AG10803 (cell line): ENCODE measurements around the gene DGCR2.
"Not testable (repeated sequence)": the region's sequence is repeated elsewhere in the genome, so short reads cannot be mapped to it uniquely, and the experiment has no call there.

ENCODE experiments used
- DNase-seq: peaks from one replicate; pipeline ENCODE4 v3.0.0; 2010; ENCODE audit warnings: low read depth
- H3K4me3 ChIP-seq: 2 replicates; pipeline ENCODE4 v1.5.1; 2011; ENCODE audit warnings: mild to moderate bottlenecking, low read length, control low read depth
- TF ChIP-seq, protein P1 (sequence below): conservative IDR thresholded peaks from 2 replicates; pipeline ENCODE4 v1.5.1; 2011; ENCODE audit warnings: mild to moderate bottlenecking, low read length, control low read depth, inconsistent platforms

DGCR2 gene

GRCh38 chr22:19166421-19166820, 44.2 kb upstream of the DGCR2 start:
- TF ChIP-seq, protein P1, sequence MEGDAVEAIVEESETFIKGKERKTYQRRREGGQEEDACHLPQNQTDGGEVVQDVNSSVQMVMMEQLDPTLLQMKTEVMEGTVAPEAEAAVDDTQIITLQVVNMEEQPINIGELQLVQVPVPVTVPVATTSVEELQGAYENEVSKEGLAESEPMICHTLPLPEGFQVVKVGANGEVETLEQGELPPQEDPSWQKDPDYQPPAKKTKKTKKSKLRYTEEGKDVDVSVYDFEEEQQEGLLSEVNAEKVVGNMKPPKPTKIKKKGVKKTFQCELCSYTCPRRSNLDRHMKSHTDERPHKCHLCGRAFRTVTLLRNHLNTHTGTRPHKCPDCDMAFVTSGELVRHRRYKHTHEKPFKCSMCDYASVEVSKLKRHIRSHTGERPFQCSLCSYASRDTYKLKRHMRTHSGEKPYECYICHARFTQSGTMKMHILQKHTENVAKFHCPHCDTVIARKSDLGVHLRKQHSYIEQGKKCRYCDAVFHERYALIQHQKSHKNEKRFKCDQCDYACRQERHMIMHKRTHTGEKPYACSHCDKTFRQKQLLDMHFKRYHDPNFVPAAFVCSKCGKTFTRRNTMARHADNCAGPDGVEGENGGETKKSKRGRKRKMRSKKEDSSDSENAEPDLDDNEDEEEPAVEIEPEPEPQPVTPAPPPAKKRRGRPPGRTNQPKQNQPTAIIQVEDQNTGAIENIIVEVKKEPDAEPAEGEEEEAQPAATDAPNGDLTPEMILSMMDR, result no peak
- no peak overlapping the region for H3K4me3 ChIP-seq
- no peak for DNase-seq

DNA sequence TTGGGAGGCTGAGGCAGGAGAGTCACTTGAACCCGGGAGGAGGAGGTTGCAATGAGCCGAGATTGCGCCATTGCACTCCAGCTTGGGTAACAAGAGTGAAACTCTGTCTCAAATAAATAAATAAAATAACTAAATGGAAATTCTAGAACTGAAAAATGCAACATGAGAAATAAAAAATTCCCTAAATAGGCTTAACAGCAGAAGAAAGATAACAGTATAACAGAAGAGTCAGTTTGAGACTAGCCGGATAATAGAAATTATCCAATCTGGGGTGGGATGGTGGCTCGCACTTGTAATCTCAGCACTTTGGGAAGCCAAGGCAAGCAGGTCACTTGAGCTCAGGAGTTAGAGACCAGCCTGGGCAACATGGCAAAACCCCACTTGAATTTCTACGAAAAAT, 42.2 kb upstream of the DGCR2 start:
- DNase-seq, result no peak
- TF ChIP-seq, protein P1, result no peak

DNA sequence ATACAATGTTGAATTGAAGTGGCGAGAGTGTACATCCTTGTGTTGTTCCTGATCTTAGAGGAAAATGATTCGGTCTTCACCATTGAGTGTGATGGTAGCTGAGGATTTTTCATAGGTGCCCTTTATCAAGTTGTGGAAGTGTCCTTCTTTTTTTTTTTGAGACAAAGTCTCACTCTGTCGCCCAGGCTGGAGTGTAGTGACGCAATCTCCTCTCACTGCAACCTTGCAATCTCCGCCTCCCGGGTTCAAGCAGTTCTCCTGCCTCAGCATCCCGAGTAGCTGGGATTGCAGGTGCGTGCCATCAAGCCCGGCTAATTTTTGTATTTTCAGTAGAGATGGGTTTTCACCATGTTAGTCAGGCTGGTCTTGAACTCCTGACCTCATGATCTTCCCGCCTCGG, 36.4 kb upstream of the DGCR2 start:
- not testable (repeated sequence) for DNase-seq, H3K4me3 ChIP-seq

More for the DNA sequence above, 42.2 kb upstream of the DGCR2 start:
- no peak overlapping the region for H3K4me3 ChIP-seq

DNA sequence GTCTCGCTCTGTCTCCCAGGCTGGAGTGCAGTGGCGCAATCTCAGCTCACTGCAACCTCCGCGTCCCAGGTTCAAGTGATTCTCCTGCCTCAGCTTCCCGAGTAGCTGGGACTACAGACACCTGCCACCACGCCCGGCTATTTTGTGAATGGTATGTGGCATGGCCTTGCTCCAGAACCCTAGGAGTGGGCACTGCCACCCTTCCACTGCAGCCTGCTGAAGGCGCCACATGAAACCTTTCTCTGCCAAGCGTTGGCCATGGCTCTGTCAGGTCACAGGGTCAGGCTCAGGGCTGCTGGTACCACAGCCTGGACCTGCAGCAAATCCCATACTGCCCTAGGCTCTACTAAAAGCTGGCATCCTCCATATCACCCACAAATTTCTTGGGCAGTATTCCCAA, 33.9 kb upstream of the DGCR2 start:
- H3K4me3 ChIP-seq, DNase-seq: not testable (repeated sequence)

GRCh38 chr22:19152942-19153883, 31.0 kb upstream of the DGCR2 start:
- H3K4me3 ChIP-seq, result no peak overlapping the region
- no peak for DNase-seq
- TF ChIP-seq, protein P1, result no peak

DNA sequence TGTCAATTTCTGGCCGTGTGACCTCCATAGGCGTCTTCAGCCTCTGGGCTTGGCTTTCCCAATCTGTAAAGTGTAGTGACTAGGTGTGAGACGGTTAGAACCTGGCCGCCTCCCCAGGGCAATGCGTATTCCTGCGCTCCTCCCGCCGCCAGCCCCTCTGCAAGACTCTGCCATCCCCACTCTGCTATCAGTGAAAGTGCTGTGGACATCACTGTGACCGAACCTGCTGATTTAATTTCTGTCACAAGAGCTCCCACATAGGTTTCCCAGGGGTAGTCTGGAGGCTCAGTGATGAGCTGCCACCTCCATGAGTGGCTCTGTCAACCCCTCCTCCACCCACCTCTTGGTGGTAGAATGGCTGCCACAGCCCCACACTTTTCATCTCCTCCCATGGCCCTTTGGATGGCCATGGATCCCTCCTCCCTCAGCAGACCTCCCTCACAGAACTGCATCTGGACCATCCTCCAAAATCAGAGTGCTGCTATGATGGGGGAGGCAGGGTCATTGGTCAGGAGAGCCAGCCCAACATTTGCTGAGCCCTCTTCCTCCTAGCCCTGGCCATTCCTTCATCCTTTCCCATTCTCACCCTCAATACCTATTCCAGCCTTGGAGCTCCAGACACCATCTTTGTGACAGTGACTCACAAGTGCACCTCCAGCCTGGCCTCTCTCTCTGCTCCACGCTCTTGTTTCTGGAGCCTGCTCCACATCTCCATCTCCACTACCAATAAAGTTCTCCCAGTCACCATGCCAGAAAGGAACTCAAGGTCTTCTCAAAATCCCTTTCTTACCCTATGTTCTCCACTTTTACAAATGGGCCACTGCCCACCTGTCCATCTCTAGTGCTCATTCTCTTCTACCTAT, 29.3 kb upstream of the DGCR2 start:
- TF ChIP-seq, protein P1, result no peak
- DNase-seq, result no peak
- no peak overlapping the region for H3K4me3 ChIP-seq

GRCh38 chr22:19150482-19151328, 28.5 kb upstream of the DGCR2 start:
- no peak for DNase-seq
- no peak overlapping the region for H3K4me3 ChIP-seq
- TF ChIP-seq, protein P1, result no peak
